Medulla oblongata (tissue), 1 donor: ENCODE measurements around the gene NUDT5.

Source experiments
- DNase-seq: peaks from one replicate; pipeline ENCODE4 v3.0.0-alpha.2; 2015; ENCODE audit errors: extremely low spot score

NUDT5 gene

GRCh38 chr10:12165036-12165435, 30.7 kb downstream of the NUDT5 start:
- peak; percentile 33 for DNase-seq

- no peak for DNase-seq
These were observed 31.6 kb downstream of the NUDT5 start for GRCh38 chr10:12164085-12164484.

GRCh38 chr10:12162927-12163326, 32.8 kb downstream of the NUDT5 start:
- no peak for DNase-seq

GRCh38 chr10:12160664-12161063, 35.0 kb downstream of the NUDT5 start:
- no peak for DNase-seq

- no peak for DNase-seq
These were observed 37.6 kb downstream of the NUDT5 start for GRCh38 chr10:12158111-12158510.

- no peak for DNase-seq
These were observed 39.1 kb downstream of the NUDT5 start for GRCh38 chr10:12156367-12157123.

GRCh38 chr10:12154516-12154915, 41.2 kb downstream of the NUDT5 start:
- DNase-seq = no peak

GRCh38 chr10:12150163-12150562, 45.5 kb downstream of the NUDT5 start:
- no peak for DNase-seq

- DNase-seq = no peak
These were observed 51.2 kb downstream of the NUDT5 start for GRCh38 chr10:12144538-12144937.

- no peak for DNase-seq
These were observed 55.7 kb downstream of the NUDT5 start for GRCh38 chr10:12140038-12140437.

- DNase-seq = no peak
These were observed 60.1 kb downstream of the NUDT5 start for GRCh38 chr10:12135631-12136030.

- peak; percentile 82 for DNase-seq
These were observed 65.3 kb downstream of the NUDT5 start for GRCh38 chr10:12130237-12130872.

- DNase-seq = peak; percentile 97
These were observed 66.2 kb downstream of the NUDT5 start, which contains the start of gene SEC61A2 for GRCh38 chr10:12129222-12130111. Gene SEC61A2, plus strand, starts transcription at chr10:12129677. Its CDS starts 111 bp downstream, at chr10:12129788.

GRCh38 chr10:12121673-12122072, 74.0 kb downstream of the NUDT5 start:
- no peak for DNase-seq
